Tibial nerve (tissue), 3 donors: ENCODE measurements around the gene IL27RA.

ENCODE experiments used
- CTCF ChIP-seq, 5 experiments: fragments of 200-600 bp in 3 of 5; fragments of 450-650 bp in 2 of 5; sonication (generic) in 3 of 5; IDR thresholded peaks; one replicate each; pipeline ENCODE4 v1.5.1; 2016 to 2019; ENCODE audit warnings: antibody characterized with exemption in 5 of 5, mild to moderate bottlenecking in 3 of 5, moderate library complexity in 2 of 5
- POLR2A ChIP-seq, 2 donors: fragments of 450-650 bp; IDR thresholded peaks; one replicate each; pipeline ENCODE4 v1.6.1; 2017; ENCODE audit warnings: antibody characterized with exemption in 2 of 2, mild to moderate bottlenecking in 2 of 2, moderate library complexity in 2 of 2

GRCh38 chr19:13996928-13997630 is 34.5 kb upstream of the IL27RA start:
- no peak for TF ChIP-seq CTCF (IDR thresholded peaks at IDR 0.05)
- TF ChIP-seq POLR2A (IDR thresholded peaks at IDR 0.05): no peak
